NCI-H128 (cell line): Measurements from ENCODE around the gene SF3B3.

Experiments used
- DNase-seq: peaks from one replicate; lab custom pipeline; 2025; ENCODE audit not compliant: unreplicated experiment; lab: John Stamatoyannopoulos, UW

The SF3B3 gene

GRCh38 chr16:70565053-70565452 lies 41.4 kb downstream of the SF3B3 start:
- no peak for DNase-seq

GRCh38 chr16:70568601-70569237 lies 45.1 kb downstream of the SF3B3 start:
- DNase-seq = no peak

- no peak for DNase-seq
These were observed 46.1 kb downstream of the SF3B3 start for GRCh38 chr16:70569752-70570151.

GRCh38 chr16:70570967-70571570 lies 47.5 kb downstream of the SF3B3 start:
- no peak for DNase-seq

- DNase-seq = no peak
These were observed 48.0 kb downstream of the SF3B3 start for GRCh38 chr16:70571623-70572022.

GRCh38 chr16:70572050-70572925 lies 48.7 kb downstream of the SF3B3 start:
- DNase-seq = no peak

GRCh38 chr16:70572926-70573270 lies 49.3 kb downstream of the SF3B3 start:
- no peak for DNase-seq

GRCh38 chr16:70573451-70574121 lies 50.0 kb downstream of the SF3B3 start:
- DNase-seq = no peak

- no peak for DNase-seq
These were observed 51.1 kb downstream of the SF3B3 start for GRCh38 chr16:70574595-70575271.

GRCh38 chr16:70575376-70575775 lies 51.8 kb downstream of the SF3B3 start:
- DNase-seq = no peak

GRCh38 chr16:70576431-70577255 lies 53.0 kb downstream of the SF3B3 start:
- no peak for DNase-seq

- DNase-seq = no peak
These were observed 53.7 kb downstream of the SF3B3 start for GRCh38 chr16:70577256-70577698.

- DNase-seq = no peak
These were observed 54.4 kb downstream of the SF3B3 start for GRCh38 chr16:70578035-70578434.

GRCh38 chr16:70579248-70579647 lies 55.6 kb downstream of the SF3B3 start:
- DNase-seq = no peak

GRCh38 chr16:70579648-70580630 lies 56.3 kb downstream of the SF3B3 start:
- DNase-seq = no peak

- DNase-seq = no peak
These were observed 58.8 kb downstream of the SF3B3 start for GRCh38 chr16:70582280-70582978.

- DNase-seq = no peak
These were observed 63.1 kb downstream of the SF3B3 start for GRCh38 chr16:70586731-70587130.

GRCh38 chr16:70588565-70588964 lies 64.9 kb downstream of the SF3B3 start:
- DNase-seq = no peak
